Measurements from ENCODE around the gene HGD.

DNA sequence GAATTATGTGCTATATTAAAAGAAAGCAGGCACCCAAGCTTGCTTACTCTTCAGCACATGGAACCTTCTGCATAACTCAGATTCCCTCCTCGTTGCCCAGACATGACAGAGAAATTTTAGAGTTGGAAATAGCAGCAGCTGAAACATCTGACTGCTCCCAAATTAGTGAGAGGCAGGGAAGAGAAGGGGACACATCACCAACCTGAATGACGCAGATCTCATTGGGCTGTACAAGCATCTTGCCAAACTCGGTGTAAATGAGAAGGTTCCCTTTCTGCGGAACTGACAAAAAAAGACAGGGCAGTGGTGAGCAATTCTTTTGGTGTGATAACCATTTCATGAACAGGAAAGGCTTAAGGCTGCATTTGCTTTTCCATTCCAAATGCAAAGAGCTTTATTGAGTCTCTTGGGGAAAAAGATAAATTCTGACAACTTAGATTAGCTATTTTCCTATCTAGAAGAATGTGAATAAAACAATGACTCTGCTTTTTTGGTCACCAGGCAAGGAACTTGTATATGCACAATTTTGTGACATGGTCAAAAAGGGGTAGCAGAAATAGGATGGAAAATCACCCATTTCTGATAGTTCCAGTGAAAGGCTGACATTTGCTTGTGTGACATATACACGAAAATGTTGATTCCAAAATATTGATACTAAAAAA, 35.1 kb downstream of the HGD start:
- TF ChIP-seq, protein P1, sequence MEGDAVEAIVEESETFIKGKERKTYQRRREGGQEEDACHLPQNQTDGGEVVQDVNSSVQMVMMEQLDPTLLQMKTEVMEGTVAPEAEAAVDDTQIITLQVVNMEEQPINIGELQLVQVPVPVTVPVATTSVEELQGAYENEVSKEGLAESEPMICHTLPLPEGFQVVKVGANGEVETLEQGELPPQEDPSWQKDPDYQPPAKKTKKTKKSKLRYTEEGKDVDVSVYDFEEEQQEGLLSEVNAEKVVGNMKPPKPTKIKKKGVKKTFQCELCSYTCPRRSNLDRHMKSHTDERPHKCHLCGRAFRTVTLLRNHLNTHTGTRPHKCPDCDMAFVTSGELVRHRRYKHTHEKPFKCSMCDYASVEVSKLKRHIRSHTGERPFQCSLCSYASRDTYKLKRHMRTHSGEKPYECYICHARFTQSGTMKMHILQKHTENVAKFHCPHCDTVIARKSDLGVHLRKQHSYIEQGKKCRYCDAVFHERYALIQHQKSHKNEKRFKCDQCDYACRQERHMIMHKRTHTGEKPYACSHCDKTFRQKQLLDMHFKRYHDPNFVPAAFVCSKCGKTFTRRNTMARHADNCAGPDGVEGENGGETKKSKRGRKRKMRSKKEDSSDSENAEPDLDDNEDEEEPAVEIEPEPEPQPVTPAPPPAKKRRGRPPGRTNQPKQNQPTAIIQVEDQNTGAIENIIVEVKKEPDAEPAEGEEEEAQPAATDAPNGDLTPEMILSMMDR (IDR thresholded peaks at IDR 0.05), result no peak
- no peak for TF ChIP-seq ZFX (IDR thresholded peaks at IDR 0.05; ENCODE audit: borderline replicate concordance)

Measured in 22Rv1 (cell line).